K562 (cell line): ENCODE data around the gene KCND3. TPM values are rescaled to one million over a fixed set of nuclear protein-coding genes. Genes with fewer than 3 reads are reported as not detected.

Experiments
- BCL6 ChIP-seq: fragments of 250-450 bp; sonication (Bioruptor Pico); IDR thresholded peaks from 2 replicates; pipeline ENCODE4 v1.4.0; 2020
- CBX3 ChIP-seq, 2 experiments: IDR thresholded peaks; 1 replicate in 1 of 2; 2 replicates in 1 of 2; pipeline ENCODE4 v1.6.1; 2012; ENCODE audit warnings: inconsistent platforms in 2 of 2, low read length in 2 of 2, borderline replicate concordance in 1 of 2, control low read depth in 1 of 2
- FOXP1 ChIP-seq: sonication (generic); formaldehyde crosslinking; IDR thresholded peaks from 2 replicates; pipeline ENCODE4 v1.8.0; 2022; ENCODE audit warnings: mild to moderate bottlenecking, missing genetic modification reagents
- GABPA ChIP-seq: fragments of 200-800 bp; sonication (Bioruptor generic); conservative IDR thresholded peaks from 2 replicates; pipeline ENCODE4 v1.6.1; 2016; ENCODE audit warnings: low read depth, missing genetic modification characterization, missing compliant biosample characterization
- GABPB2 ChIP-seq: fragments of 250-450 bp; sonication (Bioruptor Pico); conservative IDR thresholded peaks from 2 replicates; pipeline ENCODE4 v1.5.1; 2021; ENCODE audit warnings: mild to moderate bottlenecking
- ILF3 ChIP-seq: fragments of 450-650 bp; IDR thresholded peaks from 2 replicates; pipeline ENCODE4 v1.6.1; 2018; ENCODE audit warnings: antibody characterized with exemption, mild to moderate bottlenecking, moderate library complexity, borderline replicate concordance
- KLF6 ChIP-seq: fragments of 250-450 bp; sonication (Bioruptor Pico); IDR thresholded peaks from 2 replicates; pipeline ENCODE4 v1.4.0; 2020; ENCODE audit warnings: mild to moderate bottlenecking, moderate library complexity, borderline replicate concordance
- MAZ ChIP-seq, 2 experiments: fragments of 450-650 bp in 1 of 2; sonication (generic) in 1 of 2; formaldehyde crosslinking; IDR thresholded peaks in 1 of 2; conservative IDR thresholded peaks in 1 of 2; 2 replicates each; pipeline versions ENCODE4 v1.4.0 to v1.5.0; 2020; ENCODE audit warnings: mild to moderate bottlenecking in 1 of 2, missing genetic modification reagents in 1 of 2
- MBD1 ChIP-seq: fragments of 250-450 bp; sonication (Bioruptor Pico); IDR thresholded peaks from 2 replicates; pipeline ENCODE4 v1.8.0; 2022; ENCODE audit warnings: inconsistent platforms
- MCM3 ChIP-seq: fragments of 450-650 bp; IDR thresholded peaks from 2 replicates; pipeline ENCODE4 v1.6.1; 2016
- NFATC3 ChIP-seq: fragments of 450-650 bp; IDR thresholded peaks from 2 replicates; pipeline ENCODE4 v1.6.1; 2017; ENCODE audit warnings: mild to moderate bottlenecking
- NFIX ChIP-seq: fragments of 250-450 bp; sonication (Bioruptor Pico); IDR thresholded peaks from 2 replicates; pipeline ENCODE4 v1.4.0; 2020; ENCODE audit warnings: low read depth, mild to moderate bottlenecking, moderate library complexity
- POLR2H ChIP-seq: IDR thresholded peaks from 2 replicates; pipeline ENCODE4 v1.6.1; 2016; ENCODE audit warnings: missing genetic modification characterization, low read depth, mild to moderate bottlenecking, control low read depth, missing compliant biosample characterization, moderate library complexity
- PTBP1 ChIP-seq: fragments of 200-400 bp; formaldehyde crosslinking; IDR thresholded peaks from 2 replicates; pipeline ENCODE4 v1.6.1; 2017; ENCODE audit warnings: low read depth, low read length
- PTRF ChIP-seq: fragments of 450-650 bp; IDR thresholded peaks from 2 replicates; pipeline ENCODE4 v1.6.1; 2016; ENCODE audit warnings: mild to moderate bottlenecking, missing genetic modification characterization, missing compliant biosample characterization
- RBM17 ChIP-seq: fragments of 200-400 bp; formaldehyde crosslinking; IDR thresholded peaks from 2 replicates; pipeline ENCODE4 v1.6.1; 2017; ENCODE audit warnings: low read depth, mild to moderate bottlenecking, low read length, borderline replicate concordance
- TCF3 ChIP-seq: sonication (generic); formaldehyde crosslinking; IDR thresholded peaks from 2 replicates; pipeline ENCODE4 v1.4.0; 2020; ENCODE audit warnings: mild to moderate bottlenecking, missing genetic modification reagents
- TOE1 ChIP-seq, 2 experiments: fragments of 450-650 bp in 1 of 2; sonication (generic) in 1 of 2; formaldehyde crosslinking in 1 of 2; IDR thresholded peaks; 2 replicates each; pipeline versions ENCODE4 v1.7.1 to v1.8.0; 2016 to 2022; ENCODE audit warnings: borderline replicate concordance in 2 of 2, mild to moderate bottlenecking in 2 of 2, antibody characterized with exemption in 1 of 2, inconsistent platforms in 1 of 2, low read depth in 1 of 2, missing genetic modification reagents in 1 of 2, moderate library complexity in 1 of 2
- ZC3H8 ChIP-seq: fragments of 450-650 bp; IDR thresholded peaks from 2 replicates; pipeline ENCODE4 v1.6.1; 2017
- ZNF133 ChIP-seq: fragments of 250-450 bp; sonication (Bioruptor Pico); IDR thresholded peaks from 2 replicates; pipeline ENCODE4 v1.4.0; 2020; ENCODE audit warnings: mild to moderate bottlenecking
- ZNF253 ChIP-seq: fragments of 250-450 bp; sonication (Bioruptor Pico); conservative IDR thresholded peaks from 2 replicates; pipeline ENCODE4 v1.6.1; 2021; ENCODE audit warnings: mild to moderate bottlenecking
- polyA plus RNA-seq, 8 experiments: library from polyadenylated mRNA; depleted of rRNA in 4 of 8; stranded (reverse) in 5 of 8; unstranded in 3 of 8; fragments of >200 nt; fragmentation: Nextera tagmentation in 2 of 8; fragmentation: Illumina TruSeq in 1 of 8; extraction: Ambion mirVana in 2 of 8; extraction: Trizol in 1 of 8; gene quantifications; 2 replicates each; pipeline versions ENCODE4 v1.2.1 to v1.2.3, GENCODE V29; 2011 to 2014; ENCODE audit warnings: inconsistent platforms in 1 of 8, missing spikeins in 1 of 8
- total RNA-seq, 7 experiments: library from RNA; depleted of rRNA in 6 of 7; stranded (reverse); fragments of >200 nt in 6 of 7; fragmentation: Illumina TruSeq in 2 of 7; extraction: Trizol in 2 of 7; gene quantifications; 2 replicates each; pipeline versions ENCODE4 v1.2.1 to v1.2.3, GENCODE V29; 2011 to 2021; ENCODE audit warnings: low replicate concordance in 1 of 7
- TF ChIP-seq, protein P1 (sequence below): fragments of 250-450 bp; sonication (Bioruptor Pico); IDR thresholded peaks from 2 replicates; pipeline ENCODE4 v1.4.0; 2020

Gene KCND3
- total and polyA plus RNA-seq, 9 of the 15 experiments (the other 6 are each of a cell fraction or from before 2014, with no cell fraction given) = not detected

DNA sequence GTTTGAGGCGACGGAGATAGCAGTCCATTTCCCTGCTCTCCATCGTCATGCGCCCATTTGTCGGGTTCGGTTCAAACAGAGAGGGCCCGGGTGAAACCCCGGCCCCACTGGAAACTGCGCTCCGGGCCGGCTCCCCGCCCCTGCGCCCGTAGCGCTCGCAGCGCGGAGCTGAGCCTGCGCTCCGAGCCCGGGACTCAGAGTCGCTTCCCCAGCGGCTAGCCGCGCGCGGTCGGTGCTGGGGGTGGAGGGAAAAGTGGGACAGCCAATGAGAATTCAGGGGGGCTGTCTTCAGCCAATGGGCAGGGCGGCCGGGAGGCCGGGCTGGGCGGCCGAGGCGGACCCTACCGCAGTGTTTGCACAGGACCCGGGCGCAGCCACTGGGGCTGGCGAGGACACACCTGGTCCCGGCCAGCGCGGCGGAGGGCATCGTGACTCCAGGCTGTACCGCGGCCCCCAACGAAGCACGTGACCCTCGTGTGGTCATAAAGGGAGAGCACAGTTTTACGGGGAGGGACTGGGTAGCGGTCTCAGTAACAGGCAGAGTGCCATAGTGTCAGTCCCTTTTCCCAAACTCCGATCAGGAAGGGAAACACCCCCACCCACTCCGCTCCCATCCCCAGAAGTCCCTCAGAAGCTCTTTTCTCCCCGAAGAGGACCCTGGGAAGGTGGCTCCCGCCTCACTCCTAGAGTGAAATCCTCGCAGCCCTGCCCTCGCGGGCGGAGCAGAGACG is 250.1 kb downstream of the KCND3 start, which contains the start of gene INKA2 (continued):
- peak; percentile 94 for TF ChIP-seq TOE1 (IDR thresholded peaks at IDR 0.05; ENCODE audit: borderline replicate concordance)
- TF ChIP-seq TOE1 (CRISPR knock-in tag; IDR thresholded peaks at IDR 0.05; ENCODE audit: borderline replicate concordance, low read depth) = no peak
- TF ChIP-seq ZNF133 (CRISPR knock-in tag) = no peak
- no peak for TF ChIP-seq PTBP1
- TF ChIP-seq, protein P1, sequence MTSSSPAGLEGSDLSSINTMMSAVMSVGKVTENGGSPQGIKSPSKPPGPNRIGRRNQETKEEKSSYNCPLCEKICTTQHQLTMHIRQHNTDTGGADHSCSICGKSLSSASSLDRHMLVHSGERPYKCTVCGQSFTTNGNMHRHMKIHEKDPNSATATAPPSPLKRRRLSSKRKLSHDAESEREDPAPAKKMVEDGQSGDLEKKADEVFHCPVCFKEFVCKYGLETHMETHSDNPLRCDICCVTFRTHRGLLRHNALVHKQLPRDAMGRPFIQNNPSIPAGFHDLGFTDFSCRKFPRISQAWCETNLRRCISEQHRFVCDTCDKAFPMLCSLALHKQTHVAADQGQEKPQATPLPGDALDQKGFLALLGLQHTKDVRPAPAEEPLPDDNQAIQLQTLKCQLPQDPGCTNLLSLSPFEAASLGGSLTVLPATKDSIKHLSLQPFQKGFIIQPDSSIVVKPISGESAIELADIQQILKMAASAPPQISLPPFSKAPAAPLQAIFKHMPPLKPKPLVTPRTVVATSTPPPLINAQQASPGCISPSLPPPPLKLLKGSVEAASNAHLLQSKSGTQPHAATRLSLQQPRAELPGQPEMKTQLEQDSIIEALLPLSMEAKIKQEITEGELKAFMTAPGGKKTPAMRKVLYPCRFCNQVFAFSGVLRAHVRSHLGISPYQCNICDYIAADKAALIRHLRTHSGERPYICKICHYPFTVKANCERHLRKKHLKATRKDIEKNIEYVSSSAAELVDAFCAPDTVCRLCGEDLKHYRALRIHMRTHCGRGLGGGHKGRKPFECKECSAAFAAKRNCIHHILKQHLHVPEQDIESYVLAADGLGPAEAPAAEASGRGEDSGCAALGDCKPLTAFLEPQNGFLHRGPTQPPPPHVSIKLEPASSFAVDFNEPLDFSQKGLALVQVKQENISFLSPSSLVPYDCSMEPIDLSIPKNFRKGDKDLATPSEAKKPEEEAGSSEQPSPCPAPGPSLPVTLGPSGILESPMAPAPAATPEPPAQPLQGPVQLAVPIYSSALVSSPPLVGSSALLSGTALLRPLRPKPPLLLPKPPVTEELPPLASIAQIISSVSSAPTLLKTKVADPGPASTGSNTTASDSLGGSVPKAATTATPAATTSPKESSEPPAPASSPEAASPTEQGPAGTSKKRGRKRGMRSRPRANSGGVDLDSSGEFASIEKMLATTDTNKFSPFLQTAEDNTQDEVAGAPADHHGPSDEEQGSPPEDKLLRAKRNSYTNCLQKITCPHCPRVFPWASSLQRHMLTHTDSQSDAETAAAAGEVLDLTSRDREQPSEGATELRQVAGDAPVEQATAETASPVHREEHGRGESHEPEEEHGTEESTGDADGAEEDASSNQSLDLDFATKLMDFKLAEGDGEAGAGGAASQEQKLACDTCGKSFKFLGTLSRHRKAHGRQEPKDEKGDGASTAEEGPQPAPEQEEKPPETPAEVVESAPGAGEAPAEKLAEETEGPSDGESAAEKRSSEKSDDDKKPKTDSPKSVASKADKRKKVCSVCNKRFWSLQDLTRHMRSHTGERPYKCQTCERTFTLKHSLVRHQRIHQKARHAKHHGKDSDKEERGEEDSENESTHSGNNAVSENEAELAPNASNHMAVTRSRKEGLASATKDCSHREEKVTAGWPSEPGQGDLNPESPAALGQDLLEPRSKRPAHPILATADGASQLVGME (CRISPR knock-in tag) = no peak; the same call in 1 of the 2 replicates
- no peak for TF ChIP-seq TCF3
- TF ChIP-seq KLF6 (CRISPR knock-in tag) = no peak
- TF ChIP-seq NFIX (CRISPR knock-in tag) = no peak
- TF ChIP-seq ZC3H8 = no peak
- TF ChIP-seq NFATC3 = no peak
- TF ChIP-seq POLR2H (tag) = no peak
- no peak for TF ChIP-seq GABPA (tag)
- peak; percentile 80; the same call in 1 of the 2 replicates for TF ChIP-seq FOXP1 (CRISPR knock-in tag)
- no peak for TF ChIP-seq RBM17
- TF ChIP-seq CBX3 (IDR thresholded peaks at IDR 0.05; ENCODE audit: borderline replicate concordance in 1 of 2, low read length in 2 of 2) = peak in 1 of 2 experiments; percentile 36; a peak in 1 of 3 replicates
- no peak for TF ChIP-seq ILF3
- TF ChIP-seq MCM3 = no peak
- 0 out of 2 replicates have a peak, but pooled peaks have one; percentile 60 for TF ChIP-seq GABPB2
- TF ChIP-seq PTRF = no peak
- TF ChIP-seq MBD1 (CRISPR knock-in tag) = no peak
- TF ChIP-seq ZNF253 = no peak
- TF ChIP-seq MAZ (CRISPR knock-in tag; conservative IDR thresholded peaks at IDR 0.05 in 1 of 2, IDR thresholded peaks at IDR 0.05 in 1 of 2) = peak in 1 of 2 experiments; percentile 59; a peak in 2 of 4 replicates
- TF ChIP-seq BCL6 (CRISPR knock-in tag) = no peak
